Activated CD8-positive, alpha-beta T cell treated with anti-CD3 and anti-CD28 coated beads, Interleukin-2, amount 10 ng/mL, durations not matched to agents 7 days and 5 days (primary cell): ENCODE results near the gene GLIS1. TPM values are rescaled to one million over a fixed set of nuclear protein-coding genes. Genes with fewer than 3 reads are reported as not detected.

Source experiments
- ATAC-seq: fragments of 150-1000 bp; cut with Tn5 transposase; one replicate; pipeline ENCODE4 v1.10.0; 2021; ENCODE audit warnings: moderate library complexity
- CTCF ChIA-PET: fragments of 350-600 bp; sonication (Branson Sonifier 250); formaldehyde crosslinking; loops from one replicate; lab custom pipeline; 2021; ENCODE audit warnings: antibody characterized with exemption; lab: Charles Lee
- POLR2A ChIA-PET: fragments of 350-600 bp; sonication (Branson Sonifier 250); formaldehyde crosslinking; loops from one replicate; lab custom pipeline; 2021; ENCODE audit warnings: antibody characterized with exemption; lab: Charles Lee
- DNase-seq: peaks from one replicate; pipeline ENCODE4 v3.0.0-alpha.2; 2020
- H3K27ac Mint-ChIP-seq: one replicate; pipeline ENCODE4 v1.8.0; 2021; ENCODE audit warnings: mild to moderate bottlenecking, mixed read lengths
- H3K27me3 Mint-ChIP-seq: one replicate; pipeline ENCODE4 v1.8.0; 2021; ENCODE audit warnings: low read depth, mixed read lengths
- H3K36me3 Mint-ChIP-seq: one replicate; pipeline ENCODE4 v1.8.0; 2021; ENCODE audit warnings: low read depth, mixed read lengths
- H3K4me1 Mint-ChIP-seq: one replicate; pipeline ENCODE4 v1.8.0; 2021; ENCODE audit warnings: low read depth, mixed read lengths
- H3K4me3 Mint-ChIP-seq: one replicate; pipeline ENCODE4 v1.8.0; 2021; ENCODE audit warnings: mild to moderate bottlenecking, mixed read lengths
- H3K9me3 Mint-ChIP-seq: one replicate; pipeline ENCODE4 v1.8.0; 2022; ENCODE audit warnings: mixed read lengths; ENCODE audit not compliant: insufficient read depth
- total RNA-seq, 2 experiments: library from RNA; stranded (reverse); gene quantifications; one replicate each; pipeline ENCODE4 v1.2.3, GENCODE V29; 2021

GLIS1 gene
- total RNA-seq, 2 experiments from 2014 or later: not detected

DNA sequence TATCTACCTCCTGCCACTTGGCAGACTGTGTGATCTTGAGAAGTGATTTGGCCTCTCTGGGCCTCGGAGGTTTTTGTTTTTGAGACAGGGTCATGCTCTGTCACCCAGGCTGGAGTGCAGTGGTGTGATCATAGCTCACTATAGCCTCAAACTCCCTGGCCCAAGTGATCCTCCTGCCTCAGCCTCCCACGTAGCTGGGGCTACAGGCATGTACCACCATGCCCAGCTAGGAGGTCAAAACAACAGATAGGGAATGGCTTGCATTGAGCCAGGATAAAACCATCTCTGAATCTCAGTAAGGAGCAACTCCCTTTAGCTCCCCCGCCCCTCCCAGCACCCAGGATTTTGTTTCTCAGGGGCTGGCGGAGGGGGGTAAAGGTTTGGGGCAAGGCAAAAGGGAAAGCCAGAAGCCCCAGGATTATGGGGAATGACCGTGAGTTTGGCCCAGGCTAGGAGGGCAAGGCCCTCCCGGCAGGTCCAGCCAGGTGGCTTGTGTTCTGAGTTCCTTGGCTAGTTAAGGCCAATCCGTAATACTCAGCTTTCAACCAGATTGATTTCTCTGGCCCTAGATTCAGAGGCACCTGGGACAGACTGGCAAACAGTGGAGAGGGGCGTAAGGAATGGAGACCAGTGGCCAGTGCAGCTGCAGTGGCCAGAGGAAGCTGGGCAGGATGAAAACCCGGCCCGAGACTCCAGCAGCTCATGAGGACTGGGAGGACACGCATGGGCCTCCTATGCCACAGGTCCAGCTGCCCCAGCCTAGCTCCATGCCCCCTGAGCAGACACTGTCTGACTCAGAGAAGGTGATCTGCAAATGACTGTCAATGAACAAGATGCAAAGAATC, 149.7 kb downstream of the GLIS1 start:
- peaks cover 12% of the 10 kb centered on the region for H3K27me3 Mint-ChIP-seq
- no peak overlapping the region for H3K27ac Mint-ChIP-seq
- H3K36me3 Mint-ChIP-seq: no peaks in the 10 kb centered on the region
- peaks cover 14% of the 10 kb centered on the region for H3K4me1 Mint-ChIP-seq
- ATAC-seq (no peak), DNase-seq (no peak)
- H3K9me3 Mint-ChIP-seq: no peaks in the 10 kb centered on the region
- POLR2A ChIA-PET: no interaction called here
- CTCF ChIA-PET: no interaction called here
- H3K4me3 Mint-ChIP-seq: no peak overlapping the region

- POLR2A ChIA-PET: no interaction called here
- Mint-ChIP-seq H3K4me1 (peaks cover 18% of the 10 kb centered on the region), H3K27ac (no peak overlapping the region), H3K9me3 (no peaks in the 10 kb centered on the region), H3K36me3 (no peaks in the 10 kb centered on the region), H3K27me3 (peaks cover 12% of the 10 kb centered on the region), H3K4me3 (no peak overlapping the region)
- no peak for ATAC-seq
- CTCF ChIA-PET: interaction anchor here (0.7 kb wide), 1 partner anchor 194 kb away, joined by 3 read pairs; no protein-coding TSS in a partner anchor
- DNase-seq: no peak
Observed at GRCh38 chr1:53588053-53588779, 150.7 kb downstream of the GLIS1 start.

GRCh38 chr1:53587252-53587988, 151.5 kb downstream of the GLIS1 start:
- Mint-ChIP-seq H3K27me3 (peaks cover 12% of the 10 kb centered on the region), H3K36me3 (no peaks in the 10 kb centered on the region), H3K9me3 (no peaks in the 10 kb centered on the region), H3K27ac (no peak overlapping the region), H3K4me3 (no peak overlapping the region), H3K4me1 (peaks cover 18% of the 10 kb centered on the region)
- no peak for DNase-seq
- ChIA-PET POLR2A (no interaction called here), CTCF (interaction anchor here (0.7 to 0.8 kb wide), 2 partner anchors 95 to 193 kb away, joined by 3 read pairs; no protein-coding TSS in a partner anchor)
- no peak for ATAC-seq

GRCh38 chr1:53586765-53587164, 152.2 kb downstream of the GLIS1 start:
- H3K4me3 Mint-ChIP-seq: no peak overlapping the region
- no peak for ATAC-seq
- H3K27ac Mint-ChIP-seq: no peak overlapping the region
- peaks cover 19% of the 10 kb centered on the region for H3K4me1 Mint-ChIP-seq
- peaks cover 12% of the 10 kb centered on the region for H3K27me3 Mint-ChIP-seq
- DNase-seq: no peak
- no peaks in the 10 kb centered on the region for H3K9me3 Mint-ChIP-seq
- ChIA-PET POLR2A (no interaction called here), CTCF (interaction anchor here (0.8 kb wide), 1 partner anchor 96 kb away, joined by 3 read pairs; no protein-coding TSS in a partner anchor)
- H3K36me3 Mint-ChIP-seq: no peaks in the 10 kb centered on the region

GRCh38 chr1:53585565-53585964, 153.4 kb downstream of the GLIS1 start:
- no peak for ATAC-seq

GRCh38 chr1:53585129-53585528, 153.8 kb downstream of the GLIS1 start:
- H3K9me3 Mint-ChIP-seq: no peaks in the 10 kb centered on the region
- peak overlapping the region; percentile 50 for H3K27ac Mint-ChIP-seq
- ChIA-PET CTCF (interaction anchor here (1.1 kb wide), 1 partner anchor 23 kb away, joined by 3 read pairs; no protein-coding TSS in a partner anchor), POLR2A (interaction anchor here (0.7 kb wide), 1 partner anchor 176 kb away, joined by 3 read pairs; no protein-coding TSS in a partner anchor)
- H3K4me3 Mint-ChIP-seq: no peak overlapping the region
- ATAC-seq: peak; percentile 95
- no peaks in the 10 kb centered on the region for H3K36me3 Mint-ChIP-seq
- H3K27me3 Mint-ChIP-seq: peaks cover 12% of the 10 kb centered on the region
- H3K4me1 Mint-ChIP-seq: peaks cover 19% of the 10 kb centered on the region
- peak; percentile 84 for DNase-seq

More at GRCh38 chr1:53585565-53585964, 153.4 kb downstream of the GLIS1 start:
- H3K27ac Mint-ChIP-seq: no peak overlapping the region
- no peak overlapping the region for H3K4me3 Mint-ChIP-seq
- CTCF ChIA-PET: no interaction called here
- POLR2A ChIA-PET: interaction anchor here (0.7 kb wide), 1 partner anchor 177 kb away, joined by 3 read pairs; no protein-coding TSS in a partner anchor
- H3K4me1 Mint-ChIP-seq: peaks cover 19% of the 10 kb centered on the region
- DNase-seq: no peak
- H3K36me3 Mint-ChIP-seq: no peaks in the 10 kb centered on the region
- peaks cover 12% of the 10 kb centered on the region for H3K27me3 Mint-ChIP-seq
- H3K9me3 Mint-ChIP-seq: no peaks in the 10 kb centered on the region

GRCh38 chr1:53584777-53585107, 154.2 kb downstream of the GLIS1 start:
- DNase-seq (no peak), ATAC-seq (no peak)
- ChIA-PET POLR2A (no interaction called here), CTCF (interaction anchor here (1.1 kb wide), 1 partner anchor 23 kb away, joined by 3 read pairs; no protein-coding TSS in a partner anchor)
- Mint-ChIP-seq H3K27ac (no peak overlapping the region), H3K4me3 (no peak overlapping the region), H3K4me1 (peaks cover 19% of the 10 kb centered on the region), H3K36me3 (no peaks in the 10 kb centered on the region), H3K27me3 (peaks cover 12% of the 10 kb centered on the region), H3K9me3 (no peaks in the 10 kb centered on the region)

GRCh38 chr1:53583868-53584776, 154.8 kb downstream of the GLIS1 start:
- Mint-ChIP-seq H3K27ac (no peak overlapping the region), H3K36me3 (no peaks in the 10 kb centered on the region), H3K4me1 (peaks cover 19% of the 10 kb centered on the region), H3K27me3 (peaks cover 12% of the 10 kb centered on the region), H3K4me3 (no peak overlapping the region), H3K9me3 (no peaks in the 10 kb centered on the region)
- ChIA-PET POLR2A (no interaction called here), CTCF (interaction anchor here (1.1 kb wide), 1 partner anchor 22 kb away, joined by 3 read pairs; no protein-coding TSS in a partner anchor)
- DNase-seq (no peak), ATAC-seq (no peak)

- peaks cover 19% of the 10 kb centered on the region for H3K4me1 Mint-ChIP-seq
- DNase-seq (no peak), ATAC-seq (no peak)
- no peaks in the 10 kb centered on the region for H3K36me3 Mint-ChIP-seq
- ChIA-PET POLR2A (no interaction called here), CTCF (no interaction called here)
- H3K4me3 Mint-ChIP-seq: no peak overlapping the region
- no peak overlapping the region for H3K27ac Mint-ChIP-seq
- no peaks in the 10 kb centered on the region for H3K9me3 Mint-ChIP-seq
- peaks cover 12% of the 10 kb centered on the region for H3K27me3 Mint-ChIP-seq
Observed at GRCh38 chr1:53583021-53583867, 155.7 kb downstream of the GLIS1 start.
